ENCODE results near the gene TCAP. TPM values are rescaled to one million over a fixed set of nuclear protein-coding genes. Genes with fewer than 3 reads are reported as not detected.

TCAP gene
- total RNA-seq, 1 experiment from 2014 or later = 2.1 TPM

DNA sequence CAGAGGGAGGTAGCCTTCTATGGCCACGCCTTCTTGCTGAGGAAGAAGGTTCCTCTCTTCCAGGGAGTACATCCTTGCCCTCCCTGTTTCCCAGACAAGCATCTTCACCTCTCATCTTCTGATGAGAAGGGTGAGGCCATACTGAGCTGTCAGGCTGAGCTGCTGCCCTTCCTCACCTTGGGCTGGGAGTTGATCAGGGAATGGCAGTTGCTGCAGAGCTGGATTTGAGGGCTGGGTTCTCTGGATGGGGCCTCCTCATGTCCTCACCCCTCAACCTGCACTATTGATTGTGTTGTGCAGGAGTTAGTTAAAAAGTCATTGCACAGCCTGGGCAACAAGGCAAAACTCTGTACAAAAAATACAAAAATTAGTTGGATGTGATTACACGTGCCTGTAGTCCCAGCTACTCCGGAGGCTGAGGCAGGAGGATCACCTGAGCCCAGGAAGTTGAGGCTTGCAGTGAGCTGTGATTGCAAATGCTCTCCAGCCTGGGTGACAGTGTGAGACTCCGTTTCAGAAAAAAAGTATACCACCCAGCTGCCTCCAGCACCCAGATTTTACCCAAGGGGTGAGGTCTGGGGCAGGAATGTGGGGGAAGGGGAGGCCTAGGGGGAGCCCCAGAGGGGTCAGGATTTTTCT, 36.8 kb downstream of the TCAP start:
- Histone ChIP-seq H2BK20ac (ENCODE audit: low read depth, low read length, poor library complexity, severe bottlenecking) (no peak overlapping the region), H3K23me2 (ENCODE audit: insufficient read length, low read depth, low read length, poor library complexity, severe bottlenecking) (peaks cover 8% of the 10 kb centered on the region), H4K91ac (ENCODE audit: insufficient read length, low read depth, low read length) (no peak overlapping the region), H3K4ac (ENCODE audit: low read depth, low read length) (no peak overlapping the region), H3K79me1 (ENCODE audit: insufficient read depth, low read depth, low read length, poor library complexity, severe bottlenecking) (no peaks in the 10 kb centered on the region), H3K27ac (ENCODE audit: insufficient read length, low read depth, low read length) (no peak overlapping the region), H3K18ac (ENCODE audit: insufficient read length, low read depth, low read length) (no peak overlapping the region), H3K4me1 (ENCODE audit: insufficient read depth, low read length) (peaks cover 18% of the 10 kb centered on the region), H2BK12ac (ENCODE audit: insufficient read length, low read depth, low read length) (no peak overlapping the region), H3K56ac (ENCODE audit: insufficient read length, low read depth, low read length) (no peak overlapping the region), H3K14ac (ENCODE audit: insufficient read depth, low read length) (no peak overlapping the region), H4K8ac (replicated peaks; ENCODE audit: insufficient read length, low read depth, low read length) (no peak overlapping the region), H2BK5ac (ENCODE audit: insufficient read length, low read length) (no peak overlapping the region), H2AK5ac (ENCODE audit: insufficient read length, low read length) (no peak overlapping the region), H3K4me2 (ENCODE audit: insufficient read depth, insufficient read length, low read length) (peak overlapping the region; percentile 95), H2AFZ (ENCODE audit: low read length) (no peak overlapping the region), H3K9me3 (ENCODE audit: control insufficient read depth, low read depth, low read length) (no peaks in the 10 kb centered on the region), H3K27me3 (ENCODE audit: insufficient read depth, low read length) (no peaks in the 10 kb centered on the region), H3K23ac (ENCODE audit: insufficient read length, low read depth, low read length) (no peak overlapping the region), H4K5ac (ENCODE audit: insufficient read length, low read depth, low read length) (no peak overlapping the region), H4K20me1 (ENCODE audit: control insufficient read depth, insufficient read depth, insufficient read length) (no peaks in the 10 kb centered on the region), H3K9ac (ENCODE audit: extremely low read depth, insufficient read length, low read length) (no peak overlapping the region), H2BK120ac (ENCODE audit: low read depth, low read length, poor library complexity, severe bottlenecking) (no peak overlapping the region), H3K79me2 (ENCODE audit: insufficient read depth, low read length) (peaks cover 49% of the 10 kb centered on the region), H3T11ph (ENCODE audit: low read length) (no peak overlapping the region), H2BK15ac (ENCODE audit: low read depth, low read length) (no peak overlapping the region)
- H3K36me3 Mint-ChIP-seq (ENCODE audit: insufficient read depth in 1 of 3, low read depth in 3 of 3) = peaks cover 12 to 36% (median 26%) of the 10 kb centered on the region in 3 experiments
- H3K4me3 Mint-ChIP-seq = peak overlapping the region; percentile 92 to 97
- peaks cover 61 to 71% of the 10 kb centered on the region in 2 experiments for H3K4me1 Mint-ChIP-seq
- TF ChIP-seq, protein P1, sequence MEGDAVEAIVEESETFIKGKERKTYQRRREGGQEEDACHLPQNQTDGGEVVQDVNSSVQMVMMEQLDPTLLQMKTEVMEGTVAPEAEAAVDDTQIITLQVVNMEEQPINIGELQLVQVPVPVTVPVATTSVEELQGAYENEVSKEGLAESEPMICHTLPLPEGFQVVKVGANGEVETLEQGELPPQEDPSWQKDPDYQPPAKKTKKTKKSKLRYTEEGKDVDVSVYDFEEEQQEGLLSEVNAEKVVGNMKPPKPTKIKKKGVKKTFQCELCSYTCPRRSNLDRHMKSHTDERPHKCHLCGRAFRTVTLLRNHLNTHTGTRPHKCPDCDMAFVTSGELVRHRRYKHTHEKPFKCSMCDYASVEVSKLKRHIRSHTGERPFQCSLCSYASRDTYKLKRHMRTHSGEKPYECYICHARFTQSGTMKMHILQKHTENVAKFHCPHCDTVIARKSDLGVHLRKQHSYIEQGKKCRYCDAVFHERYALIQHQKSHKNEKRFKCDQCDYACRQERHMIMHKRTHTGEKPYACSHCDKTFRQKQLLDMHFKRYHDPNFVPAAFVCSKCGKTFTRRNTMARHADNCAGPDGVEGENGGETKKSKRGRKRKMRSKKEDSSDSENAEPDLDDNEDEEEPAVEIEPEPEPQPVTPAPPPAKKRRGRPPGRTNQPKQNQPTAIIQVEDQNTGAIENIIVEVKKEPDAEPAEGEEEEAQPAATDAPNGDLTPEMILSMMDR (conservative IDR thresholded peaks at IDR 0.05) = no peak
- H3K27me3 Mint-ChIP-seq (ENCODE audit: low read depth) = no peaks in the 10 kb centered on the region; the same call in 1 of the 2 replicates
- DNase-seq = no peak
- H3K9me3 Mint-ChIP-seq = no peaks in the 10 kb centered on the region
- WGBS (ENCODE audit: extremely low coverage, insufficient read length, low lambda C conversion rate) = no CpG with 5 or more reads among the region's 4 CpGs
- peak overlapping the region; percentile 57 to 88 (median 76); a peak in 3 of 7 replicates for H3K27ac Mint-ChIP-seq
